ENCODE data around the gene SCT. TPM values are rescaled to one million over a fixed set of nuclear protein-coding genes. Genes with fewer than 3 reads are reported as not detected.

SCT gene
- total RNA-seq, 4 donors from 2014 or later: 12.6 TPM; not detected in 3

DNA sequence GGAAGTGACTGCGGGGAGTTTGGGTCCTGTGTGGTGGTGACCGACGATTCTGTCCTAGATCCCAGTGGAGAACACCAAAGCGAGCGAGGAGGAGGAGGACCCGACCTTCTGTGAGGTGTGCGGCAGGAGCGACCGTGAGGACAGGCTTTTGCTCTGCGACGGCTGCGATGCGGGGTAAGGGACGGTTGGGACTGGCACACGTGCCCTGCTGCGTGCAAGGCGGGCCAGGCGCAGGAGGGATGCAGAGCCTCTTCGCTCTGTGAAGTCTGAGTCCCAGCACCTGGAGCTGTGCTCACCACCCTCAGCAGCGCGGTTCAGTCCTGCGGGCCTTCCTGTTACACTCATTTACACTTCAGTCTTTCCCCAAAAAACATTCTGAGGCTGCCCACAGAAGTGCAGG is 34.5 kb downstream of the SCT start:
- TF ChIP-seq, protein P1, sequence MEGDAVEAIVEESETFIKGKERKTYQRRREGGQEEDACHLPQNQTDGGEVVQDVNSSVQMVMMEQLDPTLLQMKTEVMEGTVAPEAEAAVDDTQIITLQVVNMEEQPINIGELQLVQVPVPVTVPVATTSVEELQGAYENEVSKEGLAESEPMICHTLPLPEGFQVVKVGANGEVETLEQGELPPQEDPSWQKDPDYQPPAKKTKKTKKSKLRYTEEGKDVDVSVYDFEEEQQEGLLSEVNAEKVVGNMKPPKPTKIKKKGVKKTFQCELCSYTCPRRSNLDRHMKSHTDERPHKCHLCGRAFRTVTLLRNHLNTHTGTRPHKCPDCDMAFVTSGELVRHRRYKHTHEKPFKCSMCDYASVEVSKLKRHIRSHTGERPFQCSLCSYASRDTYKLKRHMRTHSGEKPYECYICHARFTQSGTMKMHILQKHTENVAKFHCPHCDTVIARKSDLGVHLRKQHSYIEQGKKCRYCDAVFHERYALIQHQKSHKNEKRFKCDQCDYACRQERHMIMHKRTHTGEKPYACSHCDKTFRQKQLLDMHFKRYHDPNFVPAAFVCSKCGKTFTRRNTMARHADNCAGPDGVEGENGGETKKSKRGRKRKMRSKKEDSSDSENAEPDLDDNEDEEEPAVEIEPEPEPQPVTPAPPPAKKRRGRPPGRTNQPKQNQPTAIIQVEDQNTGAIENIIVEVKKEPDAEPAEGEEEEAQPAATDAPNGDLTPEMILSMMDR (IDR thresholded peaks at IDR 0.05): no peak
- no peak for TF ChIP-seq POLR2A (IDR thresholded peaks at IDR 0.05)
- Histone ChIP-seq H3K27me3 (no peaks in the 10 kb centered on the region), H3K36me3 (peaks cover 0 to 97% (median 0%) of the 10 kb centered on the region in 3 donors), H3K9me3 (no peaks in the 10 kb centered on the region), H3K4me1 (peaks cover 0 to 13% (median 0%) of the 10 kb centered on the region in 4 donors), H3K27ac (no peak overlapping the region), H3K4me3 (no peak overlapping the region)
- DNase-seq: no peak

DNA sequence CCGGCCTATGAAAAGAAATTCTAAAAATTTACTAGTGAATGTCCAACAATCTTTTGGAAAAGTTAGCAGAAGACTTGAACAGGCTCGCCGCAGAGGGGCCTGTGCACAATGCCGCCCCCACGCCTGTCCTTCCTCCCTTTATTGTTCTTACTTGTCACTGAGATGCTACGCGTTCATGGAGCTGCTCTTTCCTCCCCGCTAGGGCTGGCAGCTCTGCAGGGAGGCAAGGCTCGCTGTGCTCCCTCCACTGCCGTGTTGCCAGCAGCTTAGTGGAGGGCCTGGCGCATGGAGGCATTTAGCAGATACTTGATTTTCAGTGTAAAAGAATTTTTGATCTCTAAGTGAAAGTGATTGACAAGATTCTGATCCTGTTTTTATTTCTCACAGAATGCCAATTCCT is 36.0 kb downstream of the SCT start:
- TF ChIP-seq POLR2A (IDR thresholded peaks at IDR 0.05): no peak
- TF ChIP-seq, protein P1 (IDR thresholded peaks at IDR 0.05): no peak
- DNase-seq: no peak
- no peak overlapping the region for H3K27ac ChIP-seq
- no peaks in the 10 kb centered on the region for H3K9me3 ChIP-seq
- H3K36me3 ChIP-seq: peaks cover 0 to 96% (median 0%) of the 10 kb centered on the region in 3 donors
- H3K27me3 ChIP-seq: no peaks in the 10 kb centered on the region
- H3K4me1 ChIP-seq: peaks cover 0 to 21% (median 0%) of the 10 kb centered on the region in 4 donors
- H3K4me3 ChIP-seq: no peak overlapping the region

DNA sequence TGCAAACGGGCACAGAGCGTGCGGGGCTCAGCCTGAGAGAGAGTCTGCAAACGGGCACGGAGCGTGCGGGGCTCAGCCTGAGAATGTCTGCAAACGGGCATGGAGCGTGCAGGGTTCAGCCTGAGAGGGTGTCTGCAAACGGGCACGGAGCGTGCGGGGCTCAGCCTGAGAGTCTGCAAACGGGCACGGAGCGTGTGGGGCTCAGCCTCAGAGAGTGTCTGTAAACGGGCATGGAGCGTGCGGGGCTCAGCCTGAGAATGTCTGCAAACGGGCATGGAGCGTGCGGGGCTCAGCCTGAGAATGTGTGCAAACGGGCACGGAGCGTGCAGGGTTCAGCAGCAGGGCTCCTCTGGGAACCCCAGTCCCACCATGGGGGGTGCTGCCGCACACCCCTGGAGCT is 37.2 kb downstream of the SCT start:
- peaks cover 0 to 21% (median 0%) of the 10 kb centered on the region in 4 donors for H3K4me1 ChIP-seq
- H3K4me3 ChIP-seq: no peak overlapping the region
- H3K36me3 ChIP-seq: peaks cover 0 to 84% (median 0%) of the 10 kb centered on the region in 3 donors
- no peak overlapping the region for H3K27ac ChIP-seq
- TF ChIP-seq, protein P1 (IDR thresholded peaks at IDR 0.05): no peak
- TF ChIP-seq POLR2A (IDR thresholded peaks at IDR 0.05): no peak
- H3K9me3 ChIP-seq: no peaks in the 10 kb centered on the region
- H3K27me3 ChIP-seq: no peaks in the 10 kb centered on the region
- DNase-seq: no peak

DNA sequence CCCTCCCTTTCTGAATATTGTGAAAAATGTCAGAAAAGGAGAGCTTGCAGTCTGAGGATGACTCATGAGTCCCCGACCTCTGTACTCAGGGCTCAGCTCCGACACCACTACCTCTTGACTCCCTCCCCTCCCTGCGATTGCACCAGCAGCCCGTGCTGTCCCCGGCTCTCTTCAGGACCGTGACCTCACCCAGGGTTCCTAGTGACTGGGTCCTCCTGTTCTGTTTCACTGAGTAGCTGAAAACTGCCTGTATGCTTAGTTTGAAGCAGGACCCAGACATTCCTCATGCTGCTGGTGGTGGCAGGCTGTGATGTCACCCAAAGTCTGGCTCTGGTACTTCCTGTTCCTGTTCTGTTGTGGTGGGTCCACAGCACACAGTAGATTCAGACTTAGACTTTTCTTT is 39.0 kb downstream of the SCT start:
- no peaks in the 10 kb centered on the region for H3K27me3 ChIP-seq
- no peaks in the 10 kb centered on the region for H3K9me3 ChIP-seq
- peaks cover 0 to 24% (median 0%) of the 10 kb centered on the region in 4 donors for H3K4me1 ChIP-seq
- peaks cover 0 to 83% (median 0%) of the 10 kb centered on the region in 3 donors for H3K36me3 ChIP-seq
- H3K27ac ChIP-seq: peak overlapping the region; percentile 46 to 81 (median 55)
- TF ChIP-seq, protein P1 (IDR thresholded peaks at IDR 0.05): no peak
- H3K4me3 ChIP-seq: no peak overlapping the region
- peak; percentile 30 to 86 (median 81) for DNase-seq

DNA sequence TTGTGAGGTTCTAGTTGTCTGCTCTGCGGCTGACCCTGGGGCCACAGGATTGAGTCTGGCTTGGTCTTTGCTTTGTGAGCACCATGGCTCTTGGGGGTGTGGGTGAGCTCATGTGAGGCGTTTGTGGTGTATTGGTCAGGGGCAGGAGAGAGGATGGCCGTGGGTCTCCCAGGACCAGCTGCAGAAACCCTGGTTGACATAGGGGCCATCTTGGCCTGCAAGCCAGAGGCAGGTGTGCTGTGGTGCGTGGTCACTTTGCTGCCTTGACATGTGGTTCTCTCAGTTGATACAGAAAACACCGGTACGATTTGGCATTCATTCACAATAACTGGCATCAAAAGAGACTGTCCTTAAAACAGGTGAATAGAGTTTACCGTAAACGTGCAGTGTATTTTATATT is 39.4 kb downstream of the SCT start:
- Histone ChIP-seq H3K27me3 (no peaks in the 10 kb centered on the region), H3K9me3 (no peaks in the 10 kb centered on the region), H3K27ac (peak overlapping the region; percentile 46 to 81 (median 55)), H3K36me3 (peaks cover 0 to 83% (median 0%) of the 10 kb centered on the region in 3 donors), H3K4me3 (no peak overlapping the region), H3K4me1 (peaks cover 0 to 26% (median 0%) of the 10 kb centered on the region in 4 donors)
- TF ChIP-seq, protein P1 (IDR thresholded peaks at IDR 0.05): no peak
- TF ChIP-seq POLR2A (IDR thresholded peaks at IDR 0.05): no peak
- no peak for DNase-seq

All from Peyer's patch (tissue), 4 donors.